ENCODE data around the gene ARHGEF25. TPM values are rescaled to one million over a fixed set of nuclear protein-coding genes. Genes with fewer than 3 reads are reported as not detected.

ARHGEF25 gene
- total RNA-seq, 1 experiment from 2014 or later: 2.2 TPM

DNA sequence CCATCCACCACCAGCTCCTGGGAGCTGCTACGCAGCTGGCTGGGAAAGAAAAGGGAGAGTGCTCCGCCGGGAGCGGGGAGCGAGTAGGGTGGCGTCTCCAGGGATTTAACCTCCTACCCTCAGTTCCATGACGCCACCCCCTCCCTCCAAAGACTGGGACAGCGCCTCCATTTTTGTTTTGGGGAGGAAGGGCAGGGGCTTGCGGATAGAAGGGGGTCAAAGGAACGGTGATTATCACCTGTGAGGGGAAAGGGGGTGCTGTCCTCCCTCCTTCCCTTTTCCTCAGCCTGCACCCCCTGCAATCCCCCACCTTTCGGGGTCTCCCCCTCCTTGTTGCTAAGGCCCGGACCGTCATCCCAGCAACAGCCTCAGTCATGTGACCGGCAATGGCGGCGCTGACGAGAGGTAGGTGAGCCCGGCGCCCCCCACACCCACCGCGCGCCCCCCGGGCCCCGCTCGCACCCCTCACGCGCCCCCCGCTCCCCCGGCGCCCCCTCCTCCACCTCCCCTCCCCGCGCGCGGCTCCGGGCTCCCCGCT, 6.7 kb upstream of the ARHGEF25 start, which contains the start of gene DTX3:
TSS of gene DTX3 (plus strand) at position 371 of the 538 bp plus-strand sequence. CDS start 1,694 bp downstream, outside the sequence.
- H3K36me3 Mint-ChIP-seq (ENCODE audit: insufficient read depth, unreplicated experiment): peaks cover 29% of the 10 kb centered on the region

DNA sequence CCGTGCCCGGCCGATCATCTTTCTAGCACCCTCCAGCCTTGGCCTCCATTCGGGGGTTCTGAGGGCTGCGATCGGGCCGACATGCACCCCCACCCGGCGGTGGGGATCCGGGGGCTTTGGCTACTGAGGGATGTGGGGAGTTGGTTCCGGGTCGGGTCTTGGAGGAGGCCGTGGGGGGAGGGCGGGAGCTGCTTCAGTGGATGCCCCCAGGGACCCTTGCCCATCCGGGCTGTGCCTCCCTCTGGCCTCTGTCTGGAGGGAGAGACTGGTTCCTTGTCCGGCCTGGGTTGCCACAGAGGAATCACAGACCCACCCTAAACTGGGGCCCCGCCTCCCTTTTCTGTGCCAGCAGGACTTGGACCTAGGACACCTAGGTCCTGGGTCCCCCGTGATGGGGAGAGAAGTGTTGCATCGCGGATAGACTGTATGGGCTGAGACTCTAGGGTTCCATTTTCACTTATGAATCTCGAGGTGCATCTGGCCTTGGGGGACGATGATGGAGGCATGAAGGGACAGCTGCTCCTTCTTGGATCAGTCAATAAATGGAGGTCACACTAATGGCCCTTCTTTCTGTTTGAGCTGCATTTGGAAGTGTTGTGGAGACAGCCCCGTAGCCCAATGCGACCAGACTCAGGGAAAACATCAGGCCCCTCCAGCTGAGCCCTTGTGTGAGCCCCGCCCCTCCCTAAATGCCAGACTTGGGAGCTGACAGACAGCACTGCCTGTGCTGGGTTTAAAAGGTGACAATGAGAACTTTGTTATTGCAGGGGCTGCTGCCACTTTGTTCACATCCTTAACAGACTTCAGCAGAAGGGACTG, 6.0 kb upstream of the ARHGEF25 start:
- BruUV-seq (replicated peaks): TSS peak; percentile 27
- H3K27ac Mint-ChIP-seq (ENCODE audit: unreplicated experiment): peak overlapping the region; percentile 48
- CTCF ChIA-PET: interaction anchor here (0.9 to 1.2 kb wide), 3 partner anchors 9 to 28 kb away, joined by 3 read pairs; partner anchors contain the start of gene B4GALNT1

More for the DNA sequence above, 6.7 kb upstream of the ARHGEF25 start, which contains the start of gene DTX3:
- Mint-ChIP-seq H3K27ac (ENCODE audit: unreplicated experiment) (peak within 1 kb of the TSS; percentile 48), H3K9me3 (ENCODE audit: low read depth, unreplicated experiment) (no peaks in the 10 kb centered on the region), H3K4me3 (ENCODE audit: low read depth, unreplicated experiment) (peak within 1 kb of the TSS; percentile 67), H3K27me3 (ENCODE audit: unreplicated experiment) (no peaks in the 10 kb centered on the region), H3K4me1 (ENCODE audit: low read depth, unreplicated experiment) (peaks cover 8% of the 10 kb centered on the region)
- TF ChIP-seq, protein P1, sequence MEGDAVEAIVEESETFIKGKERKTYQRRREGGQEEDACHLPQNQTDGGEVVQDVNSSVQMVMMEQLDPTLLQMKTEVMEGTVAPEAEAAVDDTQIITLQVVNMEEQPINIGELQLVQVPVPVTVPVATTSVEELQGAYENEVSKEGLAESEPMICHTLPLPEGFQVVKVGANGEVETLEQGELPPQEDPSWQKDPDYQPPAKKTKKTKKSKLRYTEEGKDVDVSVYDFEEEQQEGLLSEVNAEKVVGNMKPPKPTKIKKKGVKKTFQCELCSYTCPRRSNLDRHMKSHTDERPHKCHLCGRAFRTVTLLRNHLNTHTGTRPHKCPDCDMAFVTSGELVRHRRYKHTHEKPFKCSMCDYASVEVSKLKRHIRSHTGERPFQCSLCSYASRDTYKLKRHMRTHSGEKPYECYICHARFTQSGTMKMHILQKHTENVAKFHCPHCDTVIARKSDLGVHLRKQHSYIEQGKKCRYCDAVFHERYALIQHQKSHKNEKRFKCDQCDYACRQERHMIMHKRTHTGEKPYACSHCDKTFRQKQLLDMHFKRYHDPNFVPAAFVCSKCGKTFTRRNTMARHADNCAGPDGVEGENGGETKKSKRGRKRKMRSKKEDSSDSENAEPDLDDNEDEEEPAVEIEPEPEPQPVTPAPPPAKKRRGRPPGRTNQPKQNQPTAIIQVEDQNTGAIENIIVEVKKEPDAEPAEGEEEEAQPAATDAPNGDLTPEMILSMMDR (IDR thresholded peaks at IDR 0.05; ENCODE audit: unreplicated experiment): no peak
- CTCF ChIA-PET: interaction anchor here (0.9 kb wide), 1 partner anchor 21 kb away, joined by 3 read pairs; no protein-coding TSS in a partner anchor
- intact Hi-C loops (cut with micrococcal nuclease; ENCODE audit: unreplicated experiment): no loop called here
- BruUV-seq (replicated peaks): no TSS peak
- DNase-seq: peak; percentile 36

DNA sequence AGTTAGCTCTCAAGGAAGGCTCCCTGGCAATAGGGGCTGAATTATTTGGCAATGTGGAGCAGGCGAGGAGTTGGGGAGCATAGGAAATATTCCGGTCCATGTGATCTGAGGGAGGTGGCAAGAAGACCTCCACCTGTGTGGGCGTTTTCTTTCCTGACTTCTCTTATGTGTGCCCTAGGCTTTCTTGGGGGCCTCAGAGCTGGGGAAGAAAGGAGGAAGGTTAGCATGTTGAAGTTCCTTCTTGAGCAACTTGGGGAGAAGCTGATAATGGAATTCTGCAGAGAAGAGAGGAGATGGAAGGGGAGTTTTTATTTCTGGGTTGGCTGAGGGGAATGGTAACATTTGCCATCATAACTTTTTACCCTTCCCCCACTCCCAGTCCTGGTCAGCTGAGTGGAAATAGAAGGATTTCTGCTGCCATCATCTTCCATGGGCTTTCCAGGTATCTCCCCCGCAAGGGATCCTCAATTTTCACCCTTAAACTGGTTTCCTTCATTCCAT, 5.4 kb upstream of the ARHGEF25 start:
- H3K27ac Mint-ChIP-seq (ENCODE audit: unreplicated experiment): no peak overlapping the region
- no TSS peak for BruUV-seq (replicated peaks)
- intact Hi-C loops (cut with micrococcal nuclease; ENCODE audit: unreplicated experiment): no loop called here
- peaks cover 23% of the 10 kb centered on the region for H3K36me3 Mint-ChIP-seq (ENCODE audit: insufficient read depth, unreplicated experiment)
- TF ChIP-seq, protein P1 (IDR thresholded peaks at IDR 0.05; ENCODE audit: unreplicated experiment): no peak
- peaks cover 13% of the 10 kb centered on the region for H3K27me3 Mint-ChIP-seq (ENCODE audit: unreplicated experiment)
- CTCF ChIA-PET: interaction anchor here (1.0 to 1.2 kb wide), 2 partner anchors 8 to 27 kb away, joined by 3 read pairs; partner anchors contain the start of gene B4GALNT1
- no peaks in the 10 kb centered on the region for H3K9me3 Mint-ChIP-seq (ENCODE audit: low read depth, unreplicated experiment)
- peaks cover 8% of the 10 kb centered on the region for H3K4me1 Mint-ChIP-seq (ENCODE audit: low read depth, unreplicated experiment)
- no peak for DNase-seq
- no peak overlapping the region for H3K4me3 Mint-ChIP-seq (ENCODE audit: low read depth, unreplicated experiment)

More for the DNA sequence above, 6.0 kb upstream of the ARHGEF25 start:
- Mint-ChIP-seq H3K4me3 (ENCODE audit: low read depth, unreplicated experiment) (peak overlapping the region; percentile 67), H3K4me1 (ENCODE audit: low read depth, unreplicated experiment) (peaks cover 8% of the 10 kb centered on the region), H3K27me3 (ENCODE audit: unreplicated experiment) (peaks cover 7% of the 10 kb centered on the region), H3K36me3 (ENCODE audit: insufficient read depth, unreplicated experiment) (peaks cover 23% of the 10 kb centered on the region), H3K9me3 (ENCODE audit: low read depth, unreplicated experiment) (no peaks in the 10 kb centered on the region)
- intact Hi-C loops (cut with micrococcal nuclease; ENCODE audit: unreplicated experiment): no loop called here
- TF ChIP-seq, protein P1 (IDR thresholded peaks at IDR 0.05; ENCODE audit: unreplicated experiment): no peak
- DNase-seq: peak; percentile 42

DNA sequence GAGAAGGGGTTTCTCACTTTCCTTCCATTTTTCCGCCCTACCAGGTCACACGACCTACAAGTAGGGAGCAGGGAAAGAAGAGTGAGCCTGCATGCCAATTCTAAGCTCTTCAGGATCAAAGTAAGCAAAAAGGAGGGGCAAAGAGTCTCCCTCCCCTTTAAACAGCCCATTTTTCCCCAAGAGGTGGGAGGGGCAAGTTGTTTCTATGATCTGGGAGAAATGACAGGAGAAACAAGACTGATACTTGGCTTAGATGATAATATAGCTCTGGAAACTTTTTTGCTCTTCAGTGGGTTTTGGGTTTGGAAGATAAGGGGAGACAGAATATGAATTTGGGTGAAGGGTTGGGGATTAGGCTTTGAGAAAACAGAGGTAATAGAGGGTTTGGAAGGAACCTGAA, 4.8 kb upstream of the ARHGEF25 start:
- DNase-seq: no peak
- Mint-ChIP-seq H3K9me3 (ENCODE audit: low read depth, unreplicated experiment) (no peaks in the 10 kb centered on the region), H3K36me3 (ENCODE audit: insufficient read depth, unreplicated experiment) (peaks cover 23% of the 10 kb centered on the region), H3K27ac (ENCODE audit: unreplicated experiment) (no peak overlapping the region), H3K4me1 (ENCODE audit: low read depth, unreplicated experiment) (peaks cover 8% of the 10 kb centered on the region), H3K4me3 (ENCODE audit: low read depth, unreplicated experiment) (no peak overlapping the region), H3K27me3 (ENCODE audit: unreplicated experiment) (peaks cover 15% of the 10 kb centered on the region)
- intact Hi-C loops (cut with micrococcal nuclease; ENCODE audit: unreplicated experiment): no loop called here
- CTCF ChIA-PET: interaction anchor here (1.0 kb wide), 1 partner anchor 8 kb away, joined by 3 read pairs; no protein-coding TSS in a partner anchor
- TF ChIP-seq, protein P1 (IDR thresholded peaks at IDR 0.05; ENCODE audit: unreplicated experiment): no peak
- BruUV-seq (replicated peaks): no TSS peak
